Measurements from ENCODE around the gene AP2B1. TPM values are rescaled to one million over a fixed set of nuclear protein-coding genes. Genes with fewer than 3 reads are reported as not detected.

AP2B1 gene
- total RNA-seq, 1 experiment from 2014 or later = 217 TPM

- Histone ChIP-seq H3K27me3 (ENCODE audit: insufficient read depth, low read length) (no peaks in the 10 kb centered on the region), H3K4ac (ENCODE audit: low read depth, low read length) (no peak overlapping the region), H3K23ac (ENCODE audit: insufficient read length, low read depth, low read length) (no peak overlapping the region), H2BK5ac (ENCODE audit: insufficient read length, low read length) (no peak overlapping the region), H3K27ac (ENCODE audit: insufficient read length, low read depth, low read length) (no peak overlapping the region), H3K9me3 (ENCODE audit: control insufficient read depth, low read depth, low read length) (no peaks in the 10 kb centered on the region), H2BK15ac (ENCODE audit: low read depth, low read length) (no peak overlapping the region), H3K4me2 (ENCODE audit: insufficient read depth, insufficient read length, low read length) (no peak overlapping the region), H2AK5ac (ENCODE audit: insufficient read length, low read length) (no peak overlapping the region), H4K8ac (replicated peaks; ENCODE audit: insufficient read length, low read depth, low read length) (no peak overlapping the region), H3T11ph (ENCODE audit: low read length) (no peak overlapping the region), H3K79me1 (ENCODE audit: insufficient read depth, low read depth, low read length, poor library complexity, severe bottlenecking) (no peaks in the 10 kb centered on the region), H3K9ac (ENCODE audit: extremely low read depth, insufficient read length, low read length) (no peak overlapping the region), H3K18ac (ENCODE audit: insufficient read length, low read depth, low read length) (no peak overlapping the region), H4K5ac (ENCODE audit: insufficient read length, low read depth, low read length) (no peak overlapping the region), H4K91ac (ENCODE audit: insufficient read length, low read depth, low read length) (no peak overlapping the region), H3K4me1 (ENCODE audit: insufficient read depth, low read length) (no peaks in the 10 kb centered on the region), H2BK12ac (ENCODE audit: insufficient read length, low read depth, low read length) (no peak overlapping the region), H3K56ac (ENCODE audit: insufficient read length, low read depth, low read length) (no peak overlapping the region), H2BK120ac (ENCODE audit: low read depth, low read length, poor library complexity, severe bottlenecking) (no peak overlapping the region), H3K79me2 (ENCODE audit: insufficient read depth, low read length) (no peaks in the 10 kb centered on the region), H2AFZ (ENCODE audit: low read length) (no peak overlapping the region), H2BK20ac (ENCODE audit: low read depth, low read length, poor library complexity, severe bottlenecking) (no peak overlapping the region), H3K14ac (ENCODE audit: insufficient read depth, low read length) (no peak overlapping the region), H4K20me1 (ENCODE audit: control insufficient read depth, insufficient read depth, insufficient read length) (no peaks in the 10 kb centered on the region), H3K23me2 (ENCODE audit: insufficient read length, low read depth, low read length, poor library complexity, severe bottlenecking) (no peaks in the 10 kb centered on the region)
- WGBS (ENCODE audit: extremely low coverage, insufficient read length, low lambda C conversion rate) = no CpG with 5 or more reads among the region's 1 CpG
- no peak overlapping the region for H3K27ac Mint-ChIP-seq
- no peaks in the 10 kb centered on the region for H3K27me3 Mint-ChIP-seq (ENCODE audit: low read depth)
- H3K4me3 Mint-ChIP-seq = no peak overlapping the region
- no peak for DNase-seq
- TF ChIP-seq CTCF (conservative IDR thresholded peaks at IDR 0.05) = no peak
- H3K4me1 Mint-ChIP-seq = no peaks in the 10 kb centered on the region
- no peaks in the 10 kb centered on the region; a peak in 1 of 5 replicates for H3K9me3 Mint-ChIP-seq
- peaks cover 8 to 24% (median 16%) of the 10 kb centered on the region in 3 experiments for H3K36me3 Mint-ChIP-seq (ENCODE audit: insufficient read depth in 1 of 3, low read depth in 3 of 3)
Measured at GRCh38 chr17:35705230-35705629, 118.1 kb downstream of the AP2B1 start.

Measured in H9 (cell line).